H9 (cell line): Measurements from ENCODE around the gene SDE2. TPM values are rescaled to one million over a fixed set of nuclear protein-coding genes. Genes with fewer than 3 reads are reported as not detected.
A peak's percentile ranks its signal among the peaks of the same experiment; 100 is the strongest.

ENCODE experiments used
- DNase-seq: peaks from one replicate; pipeline ENCODE4 v3.0.0-alpha.2; 2017
- H2AFZ ChIP-seq: one replicate; pipeline ENCODE4 v1.6.1; 2013; ENCODE audit warnings: mild to moderate bottlenecking, low read length, control low read depth, moderate library complexity
- H2AK5ac ChIP-seq: 2 replicates; pipeline ENCODE4 v1.6.1; 2013; ENCODE audit warnings: low read length, control low read depth, mixed read lengths; ENCODE audit not compliant: insufficient read length
- H2BK120ac ChIP-seq: one replicate; pipeline ENCODE4 v1.6.1; 2013; ENCODE audit warnings: low read depth, mild to moderate bottlenecking, low read length, control low read depth, inconsistent platforms; ENCODE audit not compliant: poor library complexity, severe bottlenecking
- H2BK12ac ChIP-seq: 2 replicates; pipeline ENCODE4 v1.6.1; 2013; ENCODE audit warnings: low read length, control low read depth, mixed read lengths, low read depth; ENCODE audit not compliant: insufficient read length
- H2BK15ac ChIP-seq: 2 replicates; pipeline ENCODE4 v1.6.1; 2013; ENCODE audit warnings: low read depth, low read length, control low read depth
- H2BK20ac ChIP-seq: one replicate; pipeline ENCODE4 v1.6.1; 2013; ENCODE audit warnings: low read depth, mild to moderate bottlenecking, low read length, control low read depth, inconsistent platforms; ENCODE audit not compliant: poor library complexity, severe bottlenecking
- H2BK5ac ChIP-seq: 2 replicates; pipeline ENCODE4 v1.6.1; 2013; ENCODE audit warnings: low read length, control low read depth, mixed read lengths; ENCODE audit not compliant: insufficient read length
- H3K14ac ChIP-seq: 2 replicates; pipeline ENCODE4 v1.6.1; 2013; ENCODE audit warnings: low read length, control low read depth; ENCODE audit not compliant: insufficient read depth
- H3K18ac ChIP-seq: 2 replicates; pipeline ENCODE4 v1.6.1; 2013; ENCODE audit warnings: low read depth, mild to moderate bottlenecking, mixed read lengths, low read length, control low read depth; ENCODE audit not compliant: insufficient read length
- H3K23ac ChIP-seq: 2 replicates; pipeline ENCODE4 v1.6.1; 2013; ENCODE audit warnings: low read length, control low read depth, mixed read lengths, low read depth; ENCODE audit not compliant: insufficient read length
- H3K23me2 ChIP-seq: 2 replicates; pipeline ENCODE4 v1.6.1; 2013; ENCODE audit warnings: low read depth, mild to moderate bottlenecking, mixed read lengths, low read length, control low read depth; ENCODE audit not compliant: insufficient read length, poor library complexity, severe bottlenecking
- H3K27ac ChIP-seq: 2 replicates; pipeline ENCODE4 v1.5.1; 2013; ENCODE audit warnings: low read length, control low read depth, mixed read lengths, low read depth; ENCODE audit not compliant: insufficient read length
- H3K27me3 ChIP-seq: 2 replicates; pipeline ENCODE4 v1.6.1; 2013; ENCODE audit warnings: low read length, control low read depth, inconsistent platforms; ENCODE audit not compliant: insufficient read depth
- H3K4ac ChIP-seq: 2 replicates; pipeline ENCODE4 v1.6.1; 2013; ENCODE audit warnings: low read depth, mild to moderate bottlenecking, control low read depth, inconsistent platforms, low read length, moderate library complexity
- H3K4me1 ChIP-seq: 2 replicates; pipeline ENCODE4 v1.6.1; 2013; ENCODE audit warnings: low read length, control low read depth, inconsistent platforms; ENCODE audit not compliant: insufficient read depth
- H3K4me2 ChIP-seq: 2 replicates; pipeline ENCODE4 v1.6.1; 2013; ENCODE audit warnings: low read length, control low read depth, mixed read lengths; ENCODE audit not compliant: insufficient read length, insufficient read depth
- H3K56ac ChIP-seq: 2 replicates; pipeline ENCODE4 v1.6.1; 2013; ENCODE audit warnings: low read depth, mild to moderate bottlenecking, mixed read lengths, low read length, control low read depth; ENCODE audit not compliant: insufficient read length
- H3K79me1 ChIP-seq: 2 replicates; pipeline ENCODE4 v1.6.1; 2013; ENCODE audit warnings: low read depth, mild to moderate bottlenecking, moderate library complexity, low read length, control low read depth, inconsistent platforms; ENCODE audit not compliant: insufficient read depth, poor library complexity, severe bottlenecking
- H3K79me2 ChIP-seq: 2 replicates; pipeline ENCODE4 v1.6.1; 2013; ENCODE audit warnings: low read length, control low read depth, inconsistent platforms; ENCODE audit not compliant: insufficient read depth
- H3K9ac ChIP-seq: 2 replicates; pipeline ENCODE4 v1.6.1; 2013; ENCODE audit warnings: low read length, control low read depth, mixed read lengths; ENCODE audit not compliant: insufficient read length; ENCODE audit errors: extremely low read depth
- H3K9me3 ChIP-seq: one replicate; pipeline ENCODE4 v1.6.1; 2013; ENCODE audit warnings: low read depth, low read length, inconsistent platforms; ENCODE audit not compliant: control insufficient read depth
- H3T11ph ChIP-seq: one replicate; pipeline ENCODE4 v1.6.1; 2013; ENCODE audit warnings: mild to moderate bottlenecking, low read length, control low read depth, inconsistent platforms
- H4K20me1 ChIP-seq: one replicate; pipeline ENCODE4 v1.6.1; 2013; ENCODE audit not compliant: control insufficient read depth, insufficient read length, insufficient read depth
- H4K5ac ChIP-seq: 2 replicates; pipeline ENCODE4 v1.6.1; 2013; ENCODE audit warnings: low read depth, mild to moderate bottlenecking, mixed read lengths, low read length, control low read depth; ENCODE audit not compliant: insufficient read length
- H4K8ac ChIP-seq: replicated peaks from 2 replicates; pipeline ENCODE4 v1.6.1; 2013; ENCODE audit warnings: low read length, control low read depth, mixed read lengths, low read depth; ENCODE audit not compliant: insufficient read length
- H4K91ac ChIP-seq: 2 replicates; pipeline ENCODE4 v1.6.1; 2013; ENCODE audit warnings: low read depth, mild to moderate bottlenecking, moderate library complexity, mixed read lengths, low read length, control low read depth; ENCODE audit not compliant: insufficient read length
- H3K27ac Mint-ChIP-seq, 3 experiments: 2 replicates in 2 of 3; 3 replicates in 1 of 3; pipeline ENCODE4 v1.8.0; 2020 to 2021; ENCODE audit warnings: mixed read lengths in 3 of 3, mild to moderate bottlenecking in 1 of 3, moderate library complexity in 1 of 3
- H3K27me3 Mint-ChIP-seq: 2 replicates; pipeline ENCODE4 v1.8.0; 2021; ENCODE audit warnings: low read depth, mild to moderate bottlenecking, moderate library complexity, mixed read lengths
- H3K36me3 Mint-ChIP-seq, 3 experiments: 2 replicates in 2 of 3; 3 replicates in 1 of 3; pipeline ENCODE4 v1.8.0; 2020 to 2021; ENCODE audit warnings: low read depth in 3 of 3, mixed read lengths in 3 of 3; ENCODE audit not compliant: insufficient read depth in 1 of 3
- H3K4me1 Mint-ChIP-seq, 2 experiments: 2 replicates each; pipeline ENCODE4 v1.8.0; 2020; ENCODE audit warnings: mixed read lengths in 2 of 2
- H3K4me3 Mint-ChIP-seq, 2 experiments: 2 replicates in 1 of 2; 3 replicates in 1 of 2; pipeline ENCODE4 v1.8.0; 2020 to 2021; ENCODE audit warnings: mild to moderate bottlenecking in 2 of 2, mixed read lengths in 2 of 2, moderate library complexity in 1 of 2
- H3K9me3 Mint-ChIP-seq, 2 experiments: 2 replicates in 1 of 2; 3 replicates in 1 of 2; pipeline ENCODE4 v1.8.0; 2020; ENCODE audit warnings: mild to moderate bottlenecking in 2 of 2, mixed read lengths in 2 of 2, moderate library complexity in 1 of 2
- WGBS: extraction: QIAGEN DNeasy Blood & Tissue Kit; methylation state at CpG from one replicate; pipeline ENCODE4 v1.1.7; 2013; ENCODE audit warnings: missing lambda C conversion rate, low lambda C conversion rate, mixed read lengths; ENCODE audit not compliant: insufficient read length; ENCODE audit errors: extremely low coverage; 5-methylcytosine and 5-hydroxymethylcytosine counted together
- total RNA-seq: library from RNA; stranded (reverse); gene quantifications from 2 replicates; pipeline ENCODE4 v1.2.1, GENCODE V29; 2021
- TF ChIP-seq, protein P1 (sequence below): fragments of 200-600 bp; sonication (generic); conservative IDR thresholded peaks from 3 replicates; pipeline ENCODE4 v1.8.0; 2021; ENCODE audit warnings: antibody characterized with exemption, mild to moderate bottlenecking

Gene SDE2
- total RNA-seq, 1 experiment from 2014 or later, result 20.5 TPM

DNA sequence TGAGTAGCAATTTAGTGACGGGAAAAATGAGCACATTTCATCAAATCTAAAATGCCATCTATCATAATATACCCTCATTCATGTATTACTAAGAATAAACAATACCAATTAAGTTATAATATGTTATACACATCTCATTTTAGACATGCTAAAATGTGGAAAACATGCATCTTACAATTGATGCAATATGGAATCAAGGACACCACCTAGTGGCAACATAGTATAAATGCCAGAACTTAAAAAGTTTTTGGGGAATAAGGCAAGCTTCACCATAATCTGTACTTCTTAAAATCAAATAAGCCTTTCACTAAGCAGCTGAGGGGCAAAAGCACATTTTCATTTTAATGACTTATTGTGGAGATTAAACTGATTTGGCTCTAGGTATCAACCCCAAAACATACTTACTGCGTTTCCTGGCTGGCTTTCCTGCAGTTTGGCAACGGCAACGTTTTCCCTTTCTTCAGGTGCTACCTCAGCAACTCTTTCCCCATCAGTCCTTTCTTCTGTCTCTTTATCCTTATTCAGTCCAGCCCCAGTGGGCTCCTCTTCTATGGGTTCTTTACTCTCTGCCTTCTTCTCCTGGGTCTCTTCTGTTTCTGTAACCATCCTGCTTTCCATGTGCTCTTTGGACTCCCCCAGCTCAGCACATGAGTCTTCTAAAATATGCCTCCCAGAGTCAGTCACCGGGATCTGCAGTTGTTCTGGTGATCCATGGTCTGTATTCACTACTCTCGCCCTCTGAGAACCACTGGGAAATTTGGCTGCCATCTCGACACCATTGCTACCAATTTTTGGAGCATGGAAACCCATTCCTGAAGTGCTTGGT lies 11.4 kb downstream of the SDE2 start:
- Histone ChIP-seq H3K9me3 (no peaks in the 10 kb centered on the region), H3K79me2 (no peaks in the 10 kb centered on the region), H2AFZ (no peak overlapping the region), H3K79me1 (no peaks in the 10 kb centered on the region), H3K4me1 (no peaks in the 10 kb centered on the region), H3K9ac (no peak overlapping the region), H4K8ac (no peak overlapping the region), H3K14ac (no peak overlapping the region), H3K18ac (no peak overlapping the region), H3K27ac (no peak overlapping the region), H2BK120ac (no peak overlapping the region), H2BK5ac (no peak overlapping the region), H2BK20ac (no peak overlapping the region), H3K27me3 (no peaks in the 10 kb centered on the region), H3K4me2 (no peak overlapping the region), H3K23ac (no peak overlapping the region), H3T11ph (no peak overlapping the region), H4K91ac (no peak overlapping the region), H2AK5ac (no peak overlapping the region), H3K4ac (no peak overlapping the region), H4K20me1 (no peaks in the 10 kb centered on the region), H4K5ac (no peak overlapping the region), H3K56ac (no peak overlapping the region), H2BK12ac (no peak overlapping the region), H2BK15ac (no peak overlapping the region), H3K23me2 (no peaks in the 10 kb centered on the region)
- Mint-ChIP-seq H3K9me3 (no peaks in the 10 kb centered on the region), H3K36me3 (peaks cover 41 to 83% (median 74%) of the 10 kb centered on the region in 3 experiments), H3K27me3 (no peaks in the 10 kb centered on the region), H3K27ac (peak overlapping the region in 1 of 3 experiments; percentile 41; a peak in 2 of 7 replicates), H3K4me3 (no peak overlapping the region), H3K4me1 (no peaks in the 10 kb centered on the region)
- TF ChIP-seq, protein P1, sequence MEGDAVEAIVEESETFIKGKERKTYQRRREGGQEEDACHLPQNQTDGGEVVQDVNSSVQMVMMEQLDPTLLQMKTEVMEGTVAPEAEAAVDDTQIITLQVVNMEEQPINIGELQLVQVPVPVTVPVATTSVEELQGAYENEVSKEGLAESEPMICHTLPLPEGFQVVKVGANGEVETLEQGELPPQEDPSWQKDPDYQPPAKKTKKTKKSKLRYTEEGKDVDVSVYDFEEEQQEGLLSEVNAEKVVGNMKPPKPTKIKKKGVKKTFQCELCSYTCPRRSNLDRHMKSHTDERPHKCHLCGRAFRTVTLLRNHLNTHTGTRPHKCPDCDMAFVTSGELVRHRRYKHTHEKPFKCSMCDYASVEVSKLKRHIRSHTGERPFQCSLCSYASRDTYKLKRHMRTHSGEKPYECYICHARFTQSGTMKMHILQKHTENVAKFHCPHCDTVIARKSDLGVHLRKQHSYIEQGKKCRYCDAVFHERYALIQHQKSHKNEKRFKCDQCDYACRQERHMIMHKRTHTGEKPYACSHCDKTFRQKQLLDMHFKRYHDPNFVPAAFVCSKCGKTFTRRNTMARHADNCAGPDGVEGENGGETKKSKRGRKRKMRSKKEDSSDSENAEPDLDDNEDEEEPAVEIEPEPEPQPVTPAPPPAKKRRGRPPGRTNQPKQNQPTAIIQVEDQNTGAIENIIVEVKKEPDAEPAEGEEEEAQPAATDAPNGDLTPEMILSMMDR, result peak; percentile 83
- WGBS, result no CpG with 5 or more reads among the region's 7 CpGs
- DNase-seq, result no peak
